NCI-H2107 treated with DMSO at 0.1 percent for 48 hours (cell line): ENCODE results near the gene IPMK.
A peak's percentile ranks its signal among the peaks of the same experiment; 100 is the strongest.
"Not testable (repeated sequence)": the region's sequence is repeated elsewhere in the genome, so short reads cannot be mapped to it uniquely, and the experiment has no call there.

Experiments used
- DNase-seq: peaks from one replicate; lab custom pipeline; 2025; ENCODE audit not compliant: unreplicated experiment; lab: John Stamatoyannopoulos, UW

Gene IPMK

DNA sequence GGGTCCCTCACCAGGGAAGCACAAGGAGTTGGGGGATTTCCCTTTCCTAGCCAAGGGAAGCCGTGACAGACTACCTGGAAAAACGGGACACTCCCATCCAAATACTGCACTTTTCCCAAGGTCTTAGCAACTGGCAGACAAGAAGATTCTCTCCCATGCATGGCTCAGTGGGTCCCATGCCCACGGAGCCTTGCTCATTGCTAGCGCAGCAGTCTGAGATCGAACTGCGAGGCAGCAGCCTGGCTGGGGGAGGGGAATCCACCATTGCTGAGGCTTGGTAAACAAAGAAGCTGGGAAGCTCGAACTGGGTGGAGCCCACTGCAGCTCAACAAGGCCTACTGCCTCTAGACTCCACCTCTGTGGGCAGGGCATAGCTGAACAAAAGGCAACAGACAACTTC, 37.8 kb downstream of the IPMK start:
- not testable (repeated sequence) for DNase-seq

- no peak for DNase-seq
Observed at GRCh38 chr10:58225654-58226053, 42.0 kb downstream of the IPMK start.

GRCh38 chr10:58220769-58221451, 46.8 kb downstream of the IPMK start:
- no peak for DNase-seq

DNA sequence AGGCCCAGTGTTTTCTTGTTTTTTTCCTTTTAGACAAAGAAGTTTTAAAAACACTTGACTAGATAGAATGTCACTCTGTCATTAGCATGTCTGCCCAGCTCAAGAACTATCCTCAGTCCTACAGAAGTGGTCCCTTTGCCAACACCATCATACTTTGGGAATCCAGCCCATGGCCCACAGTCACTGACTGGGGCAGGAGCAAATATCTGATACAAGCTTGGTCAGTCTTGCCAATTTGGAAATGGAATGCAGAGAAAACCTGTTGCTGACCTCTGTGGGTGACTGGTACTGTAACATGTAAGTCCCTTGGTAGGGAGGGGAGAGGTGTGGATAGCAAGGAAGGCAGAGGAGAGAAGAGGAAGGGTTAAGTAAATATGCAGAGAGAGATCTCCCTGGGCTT, 47.8 kb downstream of the IPMK start:
- no peak for DNase-seq

DNA sequence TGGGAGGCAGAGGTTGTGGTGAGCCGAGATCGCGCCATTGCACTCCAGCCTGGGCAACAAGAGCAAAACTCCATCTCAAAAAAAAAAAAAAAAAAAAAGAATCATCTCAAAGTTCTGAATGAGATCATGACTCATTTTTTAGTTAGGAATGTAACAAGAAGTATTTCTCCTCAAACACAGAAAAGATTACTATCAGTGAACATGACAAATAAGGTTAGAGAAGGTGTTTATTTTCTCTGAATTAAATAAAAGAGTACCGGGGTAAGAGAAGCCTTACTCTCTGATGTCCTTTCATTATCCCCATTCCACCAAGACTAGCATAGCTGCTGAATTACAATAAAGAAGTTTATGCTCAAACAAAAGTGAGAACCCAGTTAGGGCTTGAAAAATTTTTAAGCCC, 50.1 kb downstream of the IPMK start:
- no peak for DNase-seq

DNA sequence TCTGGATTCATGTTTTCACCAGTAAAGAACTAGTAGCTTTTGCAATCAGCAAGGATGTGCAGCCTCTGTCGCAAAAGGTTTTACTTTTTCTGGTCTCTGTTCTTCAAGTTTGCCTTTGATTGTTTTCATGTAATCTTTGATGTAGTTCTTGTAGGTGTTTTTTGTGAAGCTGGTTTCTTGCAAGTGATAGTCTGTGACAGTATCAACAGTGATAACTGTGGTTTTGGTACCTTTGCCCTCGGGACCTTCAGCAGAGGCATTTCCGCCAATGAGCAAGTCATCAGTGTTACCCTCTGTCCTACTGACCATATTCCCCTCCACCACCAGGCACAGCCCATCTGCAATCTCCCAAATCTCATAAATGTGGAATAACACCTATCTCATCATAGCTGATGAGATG, 55.1 kb downstream of the IPMK start:
- DNase-seq, result no peak

GRCh38 chr10:58210160-58210559, 57.5 kb downstream of the IPMK start:
- no peak for DNase-seq

- DNase-seq, result no peak
Observed at GRCh38 chr10:58209669-58210068, 58.0 kb downstream of the IPMK start.

- DNase-seq, result no peak
Observed at GRCh38 chr10:58206251-58206650, 61.4 kb downstream of the IPMK start.

DNA sequence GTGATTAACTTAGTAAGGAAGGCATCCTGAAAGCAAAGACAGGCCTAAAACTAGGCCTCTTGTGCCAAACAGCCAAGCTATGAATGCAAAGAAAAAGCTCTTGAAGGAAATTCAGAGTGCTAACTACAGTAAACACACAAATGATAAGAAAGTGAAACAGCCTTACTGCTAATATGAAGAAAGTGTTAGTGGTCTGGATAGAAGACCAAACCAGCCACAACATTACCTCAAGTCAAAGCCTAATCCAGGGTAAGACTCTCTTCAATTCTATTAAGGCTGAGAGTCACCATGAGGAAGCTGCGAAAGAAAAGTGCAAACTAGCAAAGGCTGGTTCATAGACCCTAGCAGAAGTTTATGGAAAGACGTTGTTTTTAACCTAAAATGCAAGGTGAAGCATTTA, 66.0 kb downstream of the IPMK start:
- DNase-seq, result no peak

DNA sequence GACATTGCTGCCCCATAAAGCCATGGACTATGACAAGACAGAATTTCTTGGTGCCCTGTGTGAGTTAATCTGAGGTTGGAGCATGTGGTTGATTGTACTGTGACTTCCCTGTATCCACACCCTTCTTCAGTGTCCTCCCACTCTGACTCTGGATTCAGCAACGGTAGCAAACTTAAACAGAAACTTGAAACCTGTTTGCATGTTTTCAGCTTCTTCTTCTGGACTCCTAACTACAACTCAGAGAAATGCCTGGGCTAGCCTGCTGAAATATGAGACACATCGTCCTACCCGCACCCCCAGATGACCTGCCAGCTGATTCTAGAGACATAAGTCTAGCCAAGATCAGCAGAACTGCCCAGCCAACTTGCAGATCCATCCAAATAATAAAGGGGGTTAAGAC, 78.4 kb downstream of the IPMK start:
- DNase-seq, result peak; percentile 4

DNA sequence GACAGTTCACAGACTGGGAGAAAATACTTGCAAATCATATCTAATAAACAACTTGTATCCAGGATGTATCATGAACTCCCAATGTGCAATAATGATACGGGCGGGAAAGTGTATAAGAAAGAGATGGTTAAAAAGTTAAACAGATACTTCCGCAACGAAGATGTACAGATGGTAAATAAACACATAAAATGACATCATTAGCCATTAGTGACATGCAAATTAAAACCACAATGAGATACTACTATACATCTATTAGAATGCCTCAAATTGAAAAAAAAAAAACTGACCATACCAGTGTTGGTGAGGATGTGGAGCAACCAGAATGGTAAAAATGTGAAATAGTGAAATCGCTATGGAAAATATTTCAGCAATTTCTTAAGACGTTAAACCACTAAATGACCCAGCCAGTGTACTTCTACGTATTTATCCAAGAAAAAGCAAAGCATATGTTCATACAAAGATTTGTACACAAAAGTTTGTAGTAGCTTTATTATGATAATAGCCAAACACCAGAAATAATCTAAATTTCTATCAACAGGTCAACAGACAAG, 83.5 kb downstream of the IPMK start:
- no peak for DNase-seq

GRCh38 chr10:58180666-58181065, 87.0 kb downstream of the IPMK start:
- no peak for DNase-seq

DNA sequence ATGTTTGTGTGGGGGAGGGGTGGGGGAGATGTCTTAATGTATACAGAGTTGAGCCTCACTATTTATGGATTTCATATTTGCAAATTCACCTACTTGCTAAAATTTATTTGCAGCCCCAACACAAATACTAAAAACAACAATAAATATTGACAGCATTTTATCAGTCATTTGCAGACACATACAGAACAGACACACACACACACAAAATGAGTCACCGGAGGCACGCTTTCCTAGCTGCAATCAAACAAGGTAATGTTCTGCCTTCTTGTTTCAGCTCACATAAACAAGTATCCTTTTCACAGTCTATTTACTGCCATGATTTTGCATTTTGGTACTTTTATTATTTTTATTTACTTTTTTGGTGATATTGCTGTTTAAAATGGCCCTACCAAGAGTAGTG, 88.5 kb downstream of the IPMK start:
- no peak for DNase-seq

DNA sequence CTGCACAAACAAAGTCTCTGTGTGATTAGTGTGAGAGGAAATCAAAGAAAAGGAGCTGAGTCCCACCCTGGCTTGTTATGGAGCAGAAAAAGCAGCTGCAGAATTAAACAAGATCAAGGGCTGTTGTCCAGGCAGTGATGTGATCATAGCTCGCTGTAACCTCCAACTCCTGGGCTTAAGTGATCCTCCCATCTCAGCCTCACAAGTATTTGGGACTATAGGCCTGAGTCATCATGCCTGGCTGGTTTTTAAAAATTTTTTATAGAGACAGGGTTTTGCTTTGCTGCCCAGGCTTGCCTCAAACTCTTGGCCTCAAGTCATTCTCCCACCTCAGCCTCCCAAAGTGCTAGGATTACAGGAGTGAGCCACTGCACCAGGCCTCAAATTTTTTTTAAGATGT, 88.9 kb downstream of the IPMK start:
- DNase-seq, result no peak

DNA sequence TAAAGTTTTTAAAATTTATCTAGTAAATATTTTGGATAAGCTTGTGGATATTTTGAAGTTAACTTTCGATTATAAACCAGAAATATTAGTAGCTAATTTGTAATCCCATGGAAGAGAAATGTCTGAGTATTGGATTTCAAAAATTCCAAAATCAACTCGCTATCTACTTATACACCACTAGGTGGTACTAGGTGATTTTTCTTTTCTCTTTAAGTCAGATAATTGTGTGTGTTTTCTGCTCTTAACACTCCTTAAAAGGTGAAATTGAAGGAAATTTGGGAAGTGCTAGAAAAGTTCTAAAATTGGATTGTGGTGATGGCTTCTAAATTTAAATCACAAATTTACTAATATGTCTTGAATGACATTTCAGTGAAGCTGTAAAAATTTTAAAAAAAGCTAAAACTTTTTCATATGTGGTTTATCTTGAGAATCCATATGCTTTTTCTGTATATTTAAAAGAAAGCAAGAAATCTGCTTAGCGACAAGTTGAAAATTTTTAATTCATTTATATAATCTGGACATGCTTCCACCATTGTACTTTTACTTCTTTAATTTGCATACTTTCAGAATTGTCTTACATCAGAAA, 90.2 kb downstream of the IPMK start:
- DNase-seq, result peak; percentile 43

GRCh38 chr10:58175990-58176900, 91.4 kb downstream of the IPMK start:
- no peak for DNase-seq

DNA sequence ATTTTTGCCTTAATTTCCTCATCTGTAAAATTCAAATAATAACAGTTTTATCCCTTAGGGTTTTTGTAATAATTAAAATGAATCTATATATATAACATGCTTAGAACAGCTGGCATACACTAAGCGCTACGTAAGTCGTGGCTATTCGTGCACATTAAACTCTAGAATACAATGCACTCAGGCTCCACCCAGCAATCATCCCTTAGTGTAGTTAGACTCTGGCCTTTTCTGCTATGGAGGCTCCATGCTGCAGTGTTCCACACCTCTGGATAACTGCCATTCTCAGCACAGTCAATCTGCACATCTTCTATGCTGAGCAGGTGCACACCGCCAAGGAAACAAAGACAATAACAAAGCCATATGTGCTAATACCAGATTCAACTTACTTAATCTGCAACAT, 92.9 kb downstream of the IPMK start:
- no peak for DNase-seq

DNA sequence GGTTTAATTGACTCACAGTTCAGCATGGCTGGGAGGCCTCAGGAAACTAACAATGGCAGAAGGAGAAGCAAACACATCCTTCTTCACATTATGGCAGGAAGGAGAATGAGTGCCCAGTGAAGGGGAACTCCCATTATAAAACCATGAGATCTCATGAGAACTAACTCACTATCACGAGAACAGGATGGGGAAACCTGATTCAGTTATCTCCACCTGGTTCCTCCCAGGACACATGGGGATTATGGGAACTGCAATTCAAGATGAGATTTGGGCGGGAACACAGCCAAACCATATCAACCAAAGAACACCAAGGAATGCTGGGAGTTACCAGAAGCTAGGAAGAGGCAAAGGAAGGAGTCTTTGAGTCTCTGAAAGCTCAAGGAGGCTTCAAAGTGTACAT, 94.3 kb downstream of the IPMK start:
- no peak for DNase-seq

- DNase-seq, result no peak
Observed at GRCh38 chr10:58171146-58171545, 96.5 kb downstream of the IPMK start.

DNA sequence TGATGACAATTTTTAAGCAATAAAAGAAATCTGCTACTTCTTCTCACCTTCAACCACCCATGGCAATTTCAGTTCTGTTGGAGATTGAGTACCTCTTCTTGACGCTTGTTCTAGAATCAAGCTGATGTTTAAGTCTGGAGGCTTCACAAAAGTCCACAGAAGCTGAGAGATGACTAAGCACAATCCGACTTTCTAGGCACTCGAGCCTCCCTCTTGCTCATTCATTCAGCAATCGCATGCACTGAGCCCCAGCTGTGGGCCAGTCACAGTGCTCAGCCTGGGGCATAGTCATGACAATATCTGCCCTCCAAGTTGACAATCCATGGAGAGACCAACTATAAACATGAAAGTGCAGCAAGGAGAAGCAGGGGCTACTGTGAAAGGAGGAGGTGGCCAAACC, 103.2 kb downstream of the IPMK start:
- DNase-seq, result no peak

GRCh38 chr10:58158806-58159205, 108.9 kb downstream of the IPMK start:
- no peak for DNase-seq
